AG04449 (cell line): Measurements from ENCODE around the gene NUMA1.

ENCODE experiments used
- CTCF ChIA-PET: fragments of 350-600 bp; formaldehyde crosslinking; extraction: SDS; loops from one replicate; lab custom pipeline; 2021; ENCODE audit warnings: antibody characterized with exemption; lab: Yijun Ruan, JAX
- POLR2A ChIA-PET: fragments of 400-600, 350-600 bp; formaldehyde crosslinking; extraction: SDS; loops from one replicate; lab custom pipeline; 2020; ENCODE audit warnings: antibody characterized with exemption, inconsistent platforms; lab: Yijun Ruan, JAX
- DNase-seq: peaks from one replicate; pipeline ENCODE4 v3.0.0-alpha.2; 2010; ENCODE audit warnings: low read depth, low spot score
- H3K4me3 ChIP-seq: 2 replicates; pipeline ENCODE4 v1.5.1; 2011; ENCODE audit warnings: low read depth, mild to moderate bottlenecking, control low read depth, low read length
- TF ChIP-seq, protein P1 (sequence below): IDR thresholded peaks from one replicate; pipeline ENCODE4 v1.5.1; 2011; ENCODE audit warnings: mild to moderate bottlenecking, moderate library complexity, low read length, control low read depth, inconsistent platforms; ENCODE audit not compliant: insufficient read depth; ENCODE audit errors: missing control alignments

NUMA1 gene

DNA sequence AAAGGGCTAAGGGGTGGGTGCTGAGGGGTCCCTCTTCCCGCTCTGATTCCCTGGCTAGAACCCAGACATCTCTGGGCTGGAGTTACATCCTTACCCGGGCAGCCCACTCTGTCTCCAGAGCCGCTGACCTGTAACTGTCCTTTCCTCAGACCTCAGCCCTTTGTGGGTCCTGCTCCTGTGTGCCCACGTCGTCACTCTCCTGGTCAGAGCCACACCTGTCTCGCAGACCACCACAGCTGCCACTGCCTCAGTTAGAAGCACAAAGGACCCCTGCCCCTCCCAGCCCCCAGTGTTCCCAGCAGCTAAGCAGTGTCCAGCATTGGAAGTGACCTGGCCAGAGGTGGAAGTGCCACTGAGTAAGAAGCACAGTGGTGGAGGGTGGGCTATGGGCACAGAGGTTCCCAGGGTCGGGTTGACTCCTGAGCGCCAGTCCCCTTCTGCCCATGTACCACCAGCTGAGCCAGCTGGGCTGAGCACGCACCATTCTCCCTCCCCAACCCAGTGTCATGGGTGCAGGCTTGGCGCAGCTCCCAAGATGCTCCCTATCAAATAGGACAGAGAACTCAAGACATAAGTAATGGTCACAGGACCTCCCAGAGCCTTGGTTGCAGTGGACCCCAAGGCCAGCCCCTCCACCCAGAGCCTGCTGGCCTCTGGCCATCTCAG lies 80.0 kb downstream of the NUMA1 start:
- H3K4me3 ChIP-seq: no peak overlapping the region
- TF ChIP-seq, protein P1, sequence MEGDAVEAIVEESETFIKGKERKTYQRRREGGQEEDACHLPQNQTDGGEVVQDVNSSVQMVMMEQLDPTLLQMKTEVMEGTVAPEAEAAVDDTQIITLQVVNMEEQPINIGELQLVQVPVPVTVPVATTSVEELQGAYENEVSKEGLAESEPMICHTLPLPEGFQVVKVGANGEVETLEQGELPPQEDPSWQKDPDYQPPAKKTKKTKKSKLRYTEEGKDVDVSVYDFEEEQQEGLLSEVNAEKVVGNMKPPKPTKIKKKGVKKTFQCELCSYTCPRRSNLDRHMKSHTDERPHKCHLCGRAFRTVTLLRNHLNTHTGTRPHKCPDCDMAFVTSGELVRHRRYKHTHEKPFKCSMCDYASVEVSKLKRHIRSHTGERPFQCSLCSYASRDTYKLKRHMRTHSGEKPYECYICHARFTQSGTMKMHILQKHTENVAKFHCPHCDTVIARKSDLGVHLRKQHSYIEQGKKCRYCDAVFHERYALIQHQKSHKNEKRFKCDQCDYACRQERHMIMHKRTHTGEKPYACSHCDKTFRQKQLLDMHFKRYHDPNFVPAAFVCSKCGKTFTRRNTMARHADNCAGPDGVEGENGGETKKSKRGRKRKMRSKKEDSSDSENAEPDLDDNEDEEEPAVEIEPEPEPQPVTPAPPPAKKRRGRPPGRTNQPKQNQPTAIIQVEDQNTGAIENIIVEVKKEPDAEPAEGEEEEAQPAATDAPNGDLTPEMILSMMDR: no peak
- ChIA-PET POLR2A (interaction anchor here (1.4 kb wide), 1 partner anchor 8 kb away, joined by 3 read pairs; no protein-coding TSS in a partner anchor), CTCF (interaction anchor here (0.8 to 1.6 kb wide), 9 partner anchors 8 to 433 kb away, joined by 3 to 8 read pairs (median 4); no protein-coding TSS in a partner anchor)
- no peak for DNase-seq

GRCh38 chr11:71999798-72000197 lies 80.5 kb downstream of the NUMA1 start:
- TF ChIP-seq, protein P1: no peak
- DNase-seq: no peak
- no peak overlapping the region for H3K4me3 ChIP-seq
- CTCF ChIA-PET: interaction anchor here (0.8 to 1.6 kb wide), 7 partner anchors 8 to 433 kb away, joined by 3 to 8 read pairs (median 4); no protein-coding TSS in a partner anchor
- POLR2A ChIA-PET: interaction anchor here (1.4 kb wide), 1 partner anchor 9 kb away, joined by 3 read pairs; no protein-coding TSS in a partner anchor

- no peak for DNase-seq
- H3K4me3 ChIP-seq: no peak overlapping the region
Observed at GRCh38 chr11:71999362-71999761, 81.0 kb downstream of the NUMA1 start.

DNA sequence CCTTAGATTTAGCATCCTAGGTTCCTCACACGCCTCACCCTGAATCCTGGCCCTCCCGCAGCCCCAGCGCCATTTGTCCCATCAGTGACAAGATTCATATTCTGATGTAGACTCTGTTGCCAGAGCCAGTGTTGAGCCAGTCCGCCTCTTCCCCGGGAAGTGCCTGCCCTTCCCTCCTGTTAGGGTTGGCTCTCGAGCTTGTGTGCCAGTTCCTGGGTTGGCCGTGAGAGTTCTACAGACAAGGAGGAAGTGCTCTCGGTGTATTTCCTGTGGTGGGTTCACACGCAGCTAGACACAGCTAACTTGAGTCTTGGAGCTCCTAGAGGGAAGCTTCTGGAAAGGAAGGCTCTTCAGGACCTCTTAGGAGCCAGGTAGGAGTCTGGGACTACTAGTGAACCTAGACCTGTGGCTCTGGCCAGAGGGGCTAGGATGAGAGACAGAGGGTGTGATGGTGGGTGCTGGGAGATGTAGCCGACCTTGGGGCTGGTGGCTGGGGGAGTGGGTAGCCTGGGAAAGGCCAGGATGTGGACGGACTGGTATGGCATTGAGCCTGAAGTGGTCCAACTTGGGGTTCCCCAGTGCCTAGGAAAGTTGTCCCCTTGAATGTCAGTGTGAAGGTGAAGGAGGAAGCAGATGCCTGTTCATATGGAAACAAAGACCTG lies 81.6 kb downstream of the NUMA1 start, which contains the start of gene IL18BP:
Gene IL18BP (plus strand): TSS at position 261 of the 662 bp plus-strand sequence. CDS start 1,076 bp downstream, outside the sequence.
- POLR2A ChIA-PET: no interaction called here
- TF ChIP-seq, protein P1: no peak
- H3K4me3 ChIP-seq: no peak within 1 kb of the TSS
- CTCF ChIA-PET: interaction anchor here (0.7 to 1.5 kb wide), 6 partner anchors 15 to 184 kb away, joined by 3 to 5 read pairs (median 3); no protein-coding TSS in a partner anchor
- DNase-seq: no peak

More at GRCh38 chr11:71999362-71999761, 81.0 kb downstream of the NUMA1 start:
- CTCF ChIA-PET: interaction anchor here (0.8 to 1.6 kb wide), 7 partner anchors 8 to 434 kb away, joined by 3 to 8 read pairs (median 4); no protein-coding TSS in a partner anchor
- POLR2A ChIA-PET: interaction anchor here (1.4 kb wide), 1 partner anchor 9 kb away, joined by 3 read pairs; no protein-coding TSS in a partner anchor
- TF ChIP-seq, protein P1: no peak

DNA sequence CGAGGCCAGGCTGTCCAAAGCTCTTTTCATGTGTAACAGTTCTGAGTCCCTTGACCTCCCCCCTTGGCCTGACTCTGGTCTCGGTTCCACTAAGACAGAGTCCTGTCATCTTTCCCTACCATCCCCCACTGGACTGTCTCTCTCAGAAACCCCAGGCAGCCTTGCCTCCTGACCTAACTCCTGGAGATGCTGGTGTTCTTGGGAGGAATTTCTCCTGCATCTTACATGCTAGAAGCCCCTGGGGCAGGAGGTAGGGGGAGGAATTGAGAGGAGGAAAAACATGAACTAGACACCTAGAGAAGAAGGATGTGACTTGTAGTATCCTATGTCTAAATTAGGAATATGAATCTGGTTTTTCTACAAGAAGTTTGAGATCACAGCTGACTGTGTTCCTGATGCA lies 82.3 kb downstream of the NUMA1 start:
- no peak overlapping the region for H3K4me3 ChIP-seq
- ChIA-PET POLR2A (no interaction called here), CTCF (interaction anchor here (0.7 to 4.5 kb wide), 6 partner anchors 15 to 185 kb away, joined by 3 to 25 read pairs (median 4); no protein-coding TSS in a partner anchor)
- no peak for DNase-seq
- TF ChIP-seq, protein P1: no peak
